HG03039 (cell line): Measurements from ENCODE around the gene SOX30.

ENCODE experiments used
- ATAC-seq: cut with Tn5 transposase; IDR thresholded peaks from one replicate; pipeline ENCODE4 v1.9.1; 2021; ENCODE audit warnings: mild to moderate bottlenecking, moderate library complexity; ENCODE audit not compliant: unreplicated experiment

SOX30 gene

GRCh38 chr5:157610990-157611389 is 41.2 kb downstream of the SOX30 start:
- no peak for ATAC-seq

GRCh38 chr5:157608972-157609565 is 43.2 kb downstream of the SOX30 start:
- ATAC-seq = no peak

GRCh38 chr5:157607371-157608161 is 44.7 kb downstream of the SOX30 start:
- ATAC-seq = no peak

GRCh38 chr5:157606046-157606445 is 46.2 kb downstream of the SOX30 start:
- no peak for ATAC-seq

GRCh38 chr5:157603333-157604190 is 48.7 kb downstream of the SOX30 start:
- ATAC-seq = no peak

- no peak for ATAC-seq
Measured at GRCh38 chr5:157602505-157602904, 49.7 kb downstream of the SOX30 start.

GRCh38 chr5:157600252-157600651 is 52.0 kb downstream of the SOX30 start:
- no peak for ATAC-seq

GRCh38 chr5:157599565-157599964 is 52.7 kb downstream of the SOX30 start:
- ATAC-seq = no peak

- no peak for ATAC-seq
Measured at GRCh38 chr5:157598350-157598936, 53.8 kb downstream of the SOX30 start.

GRCh38 chr5:157597277-157597676 is 55.0 kb downstream of the SOX30 start:
- no peak for ATAC-seq

- ATAC-seq = peak; percentile 68
Measured at GRCh38 chr5:157596487-157596886, 55.8 kb downstream of the SOX30 start.

- ATAC-seq = no peak
Measured at GRCh38 chr5:157594675-157595459, 57.4 kb downstream of the SOX30 start.

GRCh38 chr5:157594257-157594656 is 58.0 kb downstream of the SOX30 start:
- ATAC-seq = no peak

GRCh38 chr5:157593052-157593757 is 59.0 kb downstream of the SOX30 start:
- no peak for ATAC-seq

- no peak for ATAC-seq
Measured at GRCh38 chr5:157592594-157592993, 59.6 kb downstream of the SOX30 start.

- no peak for ATAC-seq
Measured at GRCh38 chr5:157590478-157590877, 61.8 kb downstream of the SOX30 start.

- ATAC-seq = no peak
Measured at GRCh38 chr5:157584628-157585027, 67.6 kb downstream of the SOX30 start.

- peak; percentile 72 for ATAC-seq
Measured at GRCh38 chr5:157582731-157583620, 69.3 kb downstream of the SOX30 start.

- no peak for ATAC-seq
Measured at GRCh38 chr5:157581901-157582300, 70.3 kb downstream of the SOX30 start.
